T-helper 1 cell (primary cell): ENCODE data around the gene DAG1.
"Not testable (repeated sequence)": the region's sequence is repeated elsewhere in the genome, so short reads cannot be mapped to it uniquely, and the experiment has no call there.

Experiments used
- DNase-seq, 5 donors: peaks; one replicate each; pipeline ENCODE4 v3.0.0-alpha.2; 2012 to 2020

Gene DAG1

GRCh38 chr3:49470714-49471420 is 800 bp downstream of the DAG1 start:
- DNase-seq: no peak

GRCh38 chr3:49471856-49472495 is 1.9 kb downstream of the DAG1 start:
- no peak for DNase-seq

GRCh38 chr3:49476563-49476962 is 6.5 kb downstream of the DAG1 start:
- peak in 1 of 5 donors; percentile 46 for DNase-seq

- DNase-seq: no peak
Measured at GRCh38 chr3:49482766-49483165, 12.7 kb downstream of the DAG1 start.

GRCh38 chr3:49484471-49484870 is 14.4 kb downstream of the DAG1 start:
- no peak for DNase-seq

GRCh38 chr3:49489247-49489646 is 19.2 kb downstream of the DAG1 start:
- no peak for DNase-seq

- DNase-seq: no peak
Measured at GRCh38 chr3:49492969-49493368, 22.9 kb downstream of the DAG1 start.

GRCh38 chr3:49493901-49494300 is 23.8 kb downstream of the DAG1 start:
- DNase-seq: no peak

- no peak for DNase-seq
Measured at GRCh38 chr3:49495023-49495422, 25.0 kb downstream of the DAG1 start.

- DNase-seq: not testable (repeated sequence)
Measured at GRCh38 chr3:49496845-49497244, 26.8 kb downstream of the DAG1 start.

- no peak for DNase-seq
Measured at GRCh38 chr3:49497606-49498005, 27.5 kb downstream of the DAG1 start.

GRCh38 chr3:49498239-49498638 is 28.2 kb downstream of the DAG1 start:
- DNase-seq: no peak

GRCh38 chr3:49498648-49499047 is 28.6 kb downstream of the DAG1 start:
- no peak for DNase-seq

- no peak for DNase-seq
Measured at GRCh38 chr3:49500205-49500731, 30.2 kb downstream of the DAG1 start.

GRCh38 chr3:49500732-49501609 is 30.9 kb downstream of the DAG1 start:
- DNase-seq: no peak

GRCh38 chr3:49501842-49502241 is 31.8 kb downstream of the DAG1 start:
- DNase-seq: no peak

- DNase-seq: no peak
Measured at GRCh38 chr3:49506906-49507305, 36.8 kb downstream of the DAG1 start.

- DNase-seq: no peak
Measured at GRCh38 chr3:49509028-49509561, 39.0 kb downstream of the DAG1 start.

- DNase-seq: no peak
Measured at GRCh38 chr3:49511639-49512038, 41.6 kb downstream of the DAG1 start.

GRCh38 chr3:49512781-49513355 is 42.8 kb downstream of the DAG1 start:
- DNase-seq: no peak

- no peak for DNase-seq
Measured at GRCh38 chr3:49513494-49514124, 43.5 kb downstream of the DAG1 start.

GRCh38 chr3:49518016-49518415 is 47.9 kb downstream of the DAG1 start:
- DNase-seq: no peak
